GM12878 (cell line): ENCODE measurements around the gene CCDC88C. TPM values are rescaled to one million over a fixed set of nuclear protein-coding genes. Genes with fewer than 3 reads are reported as not detected.
A peak's percentile ranks its signal among the peaks of the same experiment; 100 is the strongest.

Experiments used
- ATAC-seq: fragments of 200-7000 bp; cut with Tn5 transposase; 3 replicates; pipeline ENCODE4 v1.9.1; 2020; ENCODE audit warnings: mild to moderate bottlenecking, moderate library complexity
- BruUV-seq: library from RNA; stranded (reverse); fragments of 400-500 nt; replicated peaks from 2 replicates; lab custom pipeline; 2021; lab: Mats Ljungman, UMichigan
- CTCF ChIA-PET: fragments of 300-600 bp; sonication (Branson Sonifier 250); formaldehyde crosslinking; extraction: SDS; loops from one replicate; lab custom pipeline; 2021; ENCODE audit warnings: inconsistent platforms; lab: Yijun Ruan, JAX
- POLR2A ChIA-PET: fragments of 350-600 bp; formaldehyde crosslinking; extraction: SDS; loops from one replicate; lab custom pipeline; 2021; ENCODE audit warnings: inconsistent platforms; lab: Charles Lee
- RAD21 ChIA-PET: fragments of 300-600 bp; sonication (Branson Sonifier 250); formaldehyde crosslinking; loops from one replicate; lab custom pipeline; 2023; ENCODE audit warnings: antibody characterized with exemption; ENCODE audit not compliant: unreplicated experiment; lab: Charles Lee
- SMC1A ChIA-PET: fragments of 300-600 bp; sonication (Branson Sonifier 250); formaldehyde crosslinking; loops from one replicate; lab custom pipeline; 2023; ENCODE audit not compliant: unreplicated experiment, uncharacterized antibody; lab: Charles Lee
- DNase-seq: peaks from one replicate; pipeline ENCODE4 v3.0.0-alpha.2; 2011; ENCODE audit warnings: low read depth, low spot score
- FAIRE-seq: peaks from 3 replicates; lab custom pipeline; 2011; peaks lifted over from hg19 to GRCh38; lab: Jason Lieb, UNC
- H2AFZ ChIP-seq: 2 replicates; pipeline ENCODE4 v1.6.0; 2011; ENCODE audit warnings: low read depth, low read length, control low read depth; ENCODE audit not compliant: control insufficient read depth
- H3K27ac ChIP-seq: 2 replicates; pipeline ENCODE4 v1.5.1; 2011; ENCODE audit warnings: control low read depth; ENCODE audit not compliant: control insufficient read depth, insufficient read depth
- H3K27me3 ChIP-seq, 2 experiments: replicated peaks in 1 of 2; 2 replicates each; pipeline versions ENCODE4 v1.6.0 to v1.6.1; 2011; ENCODE audit warnings: low read length in 1 of 2; ENCODE audit not compliant: control insufficient read depth in 2 of 2, insufficient read depth in 2 of 2
- H3K36me3 ChIP-seq, 2 experiments: 2 replicates each; pipeline ENCODE4 v1.5.1; 2011; ENCODE audit warnings: low read length in 1 of 2; ENCODE audit not compliant: control insufficient read depth in 2 of 2, insufficient read depth in 2 of 2
- H3K4me1 ChIP-seq: 2 replicates; pipeline ENCODE4 v1.6.1; 2011; ENCODE audit warnings: mild to moderate bottlenecking, low read length, moderate library complexity, mixed read lengths; ENCODE audit not compliant: control insufficient read depth, insufficient read depth
- H3K4me2 ChIP-seq: 2 replicates; pipeline ENCODE4 v1.6.0; 2011; ENCODE audit warnings: control low read depth; ENCODE audit not compliant: control insufficient read depth, insufficient read depth
- H3K4me3 ChIP-seq: fragments of 200-600 bp; sonication (generic); 2 replicates; pipeline ENCODE4 v1.5.1; 2016
- H3K79me2 ChIP-seq: 2 replicates; pipeline ENCODE4 v1.6.0; 2011; ENCODE audit warnings: low read length; ENCODE audit not compliant: control insufficient read depth, insufficient read depth
- H3K9ac ChIP-seq: 2 replicates; pipeline ENCODE4 v1.8.0; 2011; ENCODE audit warnings: low read length, control low read depth, mixed read lengths; ENCODE audit not compliant: control insufficient read depth, insufficient read depth
- H3K9me3 ChIP-seq: replicated peaks from 3 replicates; pipeline ENCODE4 v1.5.1; 2011; ENCODE audit warnings: mild to moderate bottlenecking, low read length; ENCODE audit not compliant: control insufficient read depth, insufficient read depth
- H4K20me1 ChIP-seq: 2 replicates; pipeline ENCODE4 v1.6.0; 2011; ENCODE audit not compliant: control insufficient read depth, insufficient read depth
- HDAC2 ChIP-seq: fragments of 200-600 bp; sonication (generic); IDR thresholded peaks from 2 replicates; pipeline ENCODE4 v1.6.1; 2017
- IKZF2 ChIP-seq, 2 experiments: fragments of 450-650 bp; IDR thresholded peaks; 2 replicates each; pipeline ENCODE4 v1.6.1; 2017; ENCODE audit warnings: mild to moderate bottlenecking in 2 of 2, moderate library complexity in 2 of 2
- NR2C2 ChIP-seq: IDR thresholded peaks from 2 replicates; pipeline ENCODE4 v1.6.1; 2011; ENCODE audit warnings: borderline replicate concordance, low read depth; ENCODE audit not compliant: control insufficient read depth, insufficient read length
- RAD51 ChIP-seq: fragments of 450-650 bp; IDR thresholded peaks from 2 replicates; pipeline ENCODE4 v1.6.1; 2016; ENCODE audit warnings: moderate library complexity, mild to moderate bottlenecking, inconsistent platforms
- RB1 ChIP-seq: fragments of 450-650 bp; formaldehyde crosslinking; IDR thresholded peaks from 2 replicates; pipeline ENCODE4 v1.6.1; 2017; ENCODE audit warnings: mild to moderate bottlenecking, borderline replicate concordance
- RUNX3 ChIP-seq: IDR thresholded peaks from 2 replicates; pipeline ENCODE4 v1.6.1; 2012; ENCODE audit warnings: low read length, inconsistent platforms
- SMAD5 ChIP-seq: IDR thresholded peaks from 2 replicates; pipeline ENCODE4 v1.6.1; 2016; ENCODE audit warnings: antibody characterized with exemption, low read depth
- SUPT20H ChIP-seq: IDR thresholded peaks from 2 replicates; pipeline ENCODE4 v1.6.1; 2011; ENCODE audit warnings: low read depth, mild to moderate bottlenecking, low read length, moderate library complexity, borderline replicate concordance; ENCODE audit not compliant: control insufficient read depth
- WRNIP1 ChIP-seq: IDR thresholded peaks from 2 replicates; pipeline ENCODE4 v1.6.1; 2011; ENCODE audit warnings: low read depth, low read length, improper control_type of control experiment, borderline replicate concordance
- ZNF274 ChIP-seq: IDR thresholded peaks from one replicate; pipeline ENCODE4 v1.8.0; 2011; ENCODE audit not compliant: insufficient read length, insufficient read depth
- ZNF384 ChIP-seq: IDR thresholded peaks from 2 replicates; pipeline ENCODE4 v1.6.1; 2012; ENCODE audit warnings: low read depth, mild to moderate bottlenecking, low read length, improper control_type of control experiment, borderline replicate concordance
- WGBS: methylation state at CpG from one replicate; pipeline ENCODE4 v1.1.6; 2016; ENCODE audit warnings: low lambda C conversion rate; ENCODE audit not compliant: insufficient replicate concordance, insufficient coverage; ENCODE audit errors: missing lambda C conversion rate; 5-methylcytosine and 5-hydroxymethylcytosine counted together
- in situ Hi-C: fragments of 300-500 bp; cut with MboI; formaldehyde crosslinking; loops from 9 replicates; pipeline ENCODE4 v1.14.3; 2018; ENCODE audit warnings: mixed read lengths
- intact Hi-C: fragments of 100-400 bp; cut with micrococcal nuclease; formaldehyde crosslinking; loops from one replicate; pipeline ENCODE4 v1.14.2; 2022; ENCODE audit not compliant: unreplicated experiment
- polyA plus RNA-seq, 11 experiments: library from polyadenylated mRNA; depleted of rRNA in 4 of 11; unstranded in 6 of 11; stranded (reverse) in 5 of 11; fragments of >200 nt; fragmentation: Nextera tagmentation in 4 of 11; fragmentation: Illumina TruSeq in 1 of 11; extraction: Ambion mirVana in 4 of 11; extraction: Trizol in 1 of 11; gene quantifications; 1 replicate in 1 of 11; 2 replicates in 10 of 11; pipeline versions ENCODE4 v1.2.1 to v1.2.3, GENCODE V29; 2011 to 2016; ENCODE audit warnings: inconsistent platforms in 2 of 11, missing spikeins in 2 of 11, low read depth in 1 of 11
- total RNA-seq, 4 experiments: library from RNA; depleted of rRNA in 3 of 4; stranded (reverse); fragments of >200 nt in 3 of 4; fragmentation: Illumina TruSeq in 1 of 4; extraction: Trizol in 1 of 4; gene quantifications; 2 replicates each; pipeline versions ENCODE4 v1.2.1 to v1.2.3, GENCODE V29; 2013 to 2021
- TF ChIP-seq, protein P1 (sequence below): fragments of 450-650 bp; IDR thresholded peaks from 2 replicates; pipeline ENCODE4 v1.6.1; 2017; ENCODE audit warnings: borderline replicate concordance
- TF ChIP-seq, protein P2 (sequence below): IDR thresholded peaks from 2 replicates; pipeline ENCODE4 v1.6.1; 2011; ENCODE audit warnings: low read depth, low read length, improper control_type of control experiment, borderline replicate concordance

The CCDC88C gene
- total and polyA plus RNA-seq, 10 of the 15 experiments (the other 5 are each of a cell fraction or from before 2014, with no cell fraction given): 4.0 to 79.6 (median 36.6) TPM

DNA sequence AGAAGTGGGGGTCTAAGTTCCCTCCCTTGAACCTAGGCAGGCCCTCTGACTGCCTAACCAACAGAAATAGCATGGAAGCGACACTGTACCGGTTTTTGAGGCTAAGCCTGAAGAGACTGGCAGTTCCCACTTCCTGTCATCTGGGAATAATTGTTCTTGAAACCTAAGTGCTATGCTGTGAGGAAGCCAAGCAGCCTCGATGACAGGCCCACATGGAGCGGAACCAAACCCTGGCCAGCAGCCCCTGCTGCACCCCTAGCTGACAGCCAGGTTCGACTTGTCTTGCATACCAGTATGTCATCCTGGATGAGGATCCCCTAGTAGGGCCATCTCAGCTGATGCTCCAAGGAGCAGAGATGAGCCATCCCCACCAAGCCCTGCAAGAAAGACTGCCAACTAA, 166.7 kb downstream of the CCDC88C start:
- Histone ChIP-seq H3K27ac (no peak overlapping the region), H2AFZ (no peak overlapping the region; the same call in 1 of the 2 replicates), H3K36me3 (no peaks in the 10 kb centered on the region), H3K4me2 (no peak overlapping the region), H3K4me3 (no peak overlapping the region), H3K27me3 (no peaks in the 10 kb centered on the region), H3K9me3 (no peaks in the 10 kb centered on the region), H4K20me1 (no peaks in the 10 kb centered on the region), H3K79me2 (no peaks in the 10 kb centered on the region), H3K9ac (no peak overlapping the region), H3K4me1 (peaks cover 39% of the 10 kb centered on the region)
- DNase-seq (no peak), ATAC-seq (no peak), FAIRE-seq (no peak)
- CTCF ChIA-PET: interaction anchor here (1.0 to 2.6 kb wide), 5 partner anchors 22 to 74 kb away, joined by 3 to 9 read pairs (median 5); no protein-coding TSS in a partner anchor
- in situ Hi-C loops: no loop called here
- BruUV-seq: no TSS peak
- POLR2A ChIA-PET: interaction anchor here (0.7 to 4.1 kb wide), 2 partner anchors 23 to 929 kb away, joined by 3 to 31 read pairs; no protein-coding TSS in a partner anchor
- intact Hi-C loops: loop anchor here (1.0 kb wide), 1 partner anchor 22 kb away; no protein-coding TSS in a partner anchor
- RAD21 ChIA-PET: interaction anchor here (1.5 to 4.0 kb wide), 4 partner anchors 9 to 74 kb away, joined by 3 to 31 read pairs (median 25); no protein-coding TSS in a partner anchor
- TF ChIP-seq NR2C2: no peak
- TF ChIP-seq RB1: no peak
- 47% methylated on average over 5 of the region's 5 CpGs for WGBS
- SMC1A ChIA-PET: interaction anchor here (1.3 to 5.4 kb wide), 7 partner anchors 9 to 44 kb away, joined by 4 to 81 read pairs (median 5); no protein-coding TSS in a partner anchor

DNA sequence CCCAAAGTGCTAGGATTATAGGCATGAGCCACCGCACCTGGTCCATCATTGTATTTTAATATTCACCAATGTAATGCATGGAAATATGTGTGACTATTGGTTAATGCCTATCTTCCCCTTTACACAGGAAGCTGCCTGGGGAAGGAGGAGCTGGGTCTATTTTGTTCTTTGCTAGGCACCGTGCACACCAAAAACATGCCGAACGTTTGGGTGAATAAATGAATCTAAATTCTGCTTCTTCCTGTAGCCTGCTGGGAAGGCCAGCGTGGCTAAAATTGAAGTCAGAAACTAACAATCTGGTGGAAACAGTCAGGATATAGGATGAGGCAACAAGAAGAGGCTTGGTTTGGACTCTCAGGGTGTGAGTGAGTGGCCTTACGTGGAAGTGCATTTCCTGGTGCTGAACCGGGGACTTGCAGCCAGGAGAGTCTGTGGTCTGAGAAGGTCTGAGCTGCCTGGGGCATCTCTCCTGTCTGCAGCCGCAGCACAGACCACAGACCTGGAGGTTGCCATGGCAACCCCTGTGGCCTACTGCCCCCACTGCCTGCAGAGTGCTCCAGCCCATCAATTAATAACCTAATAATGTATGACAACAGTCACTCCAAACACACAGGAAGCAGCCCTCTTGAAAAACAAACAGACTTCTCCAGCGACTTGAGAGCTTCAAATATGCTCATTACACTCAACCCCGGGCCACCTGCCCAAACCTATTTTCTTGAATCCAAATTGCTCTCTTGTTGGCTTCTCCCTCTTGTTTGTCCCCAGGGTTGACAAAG, 167.6 kb downstream of the CCDC88C start:
- DNase-seq (peak; percentile 90), FAIRE-seq (peak; percentile 91), ATAC-seq (peak; percentile 89)
- peak overlapping the region; percentile 67 for H3K27ac ChIP-seq
- H4K20me1 ChIP-seq: no peaks in the 10 kb centered on the region
- no peaks in the 10 kb centered on the region for H3K36me3 ChIP-seq
- no peaks in the 10 kb centered on the region for H3K9me3 ChIP-seq
- whole genome bisulfite sequencing: 7% methylated on average over 10 of the region's 10 CpGs
- no peaks in the 10 kb centered on the region for H3K27me3 ChIP-seq
- peak overlapping the region; percentile 64 for H2AFZ ChIP-seq
- intact Hi-C loops: loop anchor here (1.0 kb wide), 1 partner anchor 21 kb away; no protein-coding TSS in a partner anchor
- RAD21 ChIA-PET: interaction anchor here (0.9 to 4.0 kb wide), 5 partner anchors 8 to 100 kb away, joined by 3 to 31 read pairs (median 3); no protein-coding TSS in a partner anchor
- peak overlapping the region; percentile 13; the same call in 1 of the 2 replicates for H3K4me3 ChIP-seq
- CTCF ChIA-PET: interaction anchor here (0.8 to 2.6 kb wide), 10 partner anchors 11 to 341 kb away, joined by 3 to 10 read pairs (median 4); no protein-coding TSS in a partner anchor
- H3K79me2 ChIP-seq: no peaks in the 10 kb centered on the region
- peak overlapping the region; percentile 68 for H3K4me2 ChIP-seq
- in situ Hi-C loops: no loop called here
- H3K9ac ChIP-seq: 0 out of 2 replicates have a peak overlapping the region, but pooled peaks have one; percentile 25
- H3K4me1 ChIP-seq: peaks cover 39% of the 10 kb centered on the region
- BruUV-seq: no TSS peak
- POLR2A ChIA-PET: interaction anchor here (4.1 kb wide), 1 partner anchor 22 kb away, joined by 31 read pairs; no protein-coding TSS in a partner anchor
- SMC1A ChIA-PET: interaction anchor here (0.9 to 5.4 kb wide), 10 partner anchors 9 to 135 kb away, joined by 3 to 81 read pairs (median 4); no protein-coding TSS in a partner anchor
- TF ChIP-seq IKZF2 (IDR thresholded peaks at IDR 0.05) (peak; percentile 84 to 93), SUPT20H (no peak), RUNX3 (peak; percentile 95), WRNIP1 (no peak), HDAC2 (no peak), ZNF384 (no peak), RAD51 (no peak), ZNF274 (no peak), SMAD5 (no peak)
- TF ChIP-seq, protein P1, sequence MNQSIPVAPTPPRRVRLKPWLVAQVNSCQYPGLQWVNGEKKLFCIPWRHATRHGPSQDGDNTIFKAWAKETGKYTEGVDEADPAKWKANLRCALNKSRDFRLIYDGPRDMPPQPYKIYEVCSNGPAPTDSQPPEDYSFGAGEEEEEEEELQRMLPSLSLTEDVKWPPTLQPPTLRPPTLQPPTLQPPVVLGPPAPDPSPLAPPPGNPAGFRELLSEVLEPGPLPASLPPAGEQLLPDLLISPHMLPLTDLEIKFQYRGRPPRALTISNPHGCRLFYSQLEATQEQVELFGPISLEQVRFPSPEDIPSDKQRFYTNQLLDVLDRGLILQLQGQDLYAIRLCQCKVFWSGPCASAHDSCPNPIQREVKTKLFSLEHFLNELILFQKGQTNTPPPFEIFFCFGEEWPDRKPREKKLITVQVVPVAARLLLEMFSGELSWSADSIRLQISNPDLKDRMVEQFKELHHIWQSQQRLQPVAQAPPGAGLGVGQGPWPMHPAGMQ: peak; percentile 40; the same call in 1 of the 2 replicates
- TF ChIP-seq, protein P2, sequence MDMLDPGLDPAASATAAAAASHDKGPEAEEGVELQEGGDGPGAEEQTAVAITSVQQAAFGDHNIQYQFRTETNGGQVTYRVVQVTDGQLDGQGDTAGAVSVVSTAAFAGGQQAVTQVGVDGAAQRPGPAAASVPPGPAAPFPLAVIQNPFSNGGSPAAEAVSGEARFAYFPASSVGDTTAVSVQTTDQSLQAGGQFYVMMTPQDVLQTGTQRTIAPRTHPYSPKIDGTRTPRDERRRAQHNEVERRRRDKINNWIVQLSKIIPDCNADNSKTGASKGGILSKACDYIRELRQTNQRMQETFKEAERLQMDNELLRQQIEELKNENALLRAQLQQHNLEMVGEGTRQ: no peak
